ENCODE data around the gene REPS2.
"Not testable (repeated sequence)": the region's sequence is repeated elsewhere in the genome, so short reads cannot be mapped to it uniquely, and the experiment has no call there.

The REPS2 gene

GRCh38 chrX:16946361-16946964 lies at the start of gene REPS2:
TSS of gene REPS2 (plus strand) at chrX:16946658. CDS start at chrX:16946862, 204 bp downstream.
- DNase-seq = peak; percentile 73 to 80

- DNase-seq = no peak
Measured at GRCh38 chrX:16897445-16897844, 49.0 kb upstream of the REPS2 start.

- DNase-seq = no peak
Measured at GRCh38 chrX:16903274-16904022, 43.0 kb upstream of the REPS2 start.

- no peak for DNase-seq
Measured at GRCh38 chrX:16910376-16910775, 36.1 kb upstream of the REPS2 start.

- no peak for DNase-seq
Measured at GRCh38 chrX:16914058-16914457, 32.4 kb upstream of the REPS2 start.

GRCh38 chrX:16916561-16916960 lies 29.9 kb upstream of the REPS2 start:
- no peak for DNase-seq

- no peak for DNase-seq
Measured at GRCh38 chrX:16917120-16917519, 29.3 kb upstream of the REPS2 start.

- DNase-seq = no peak
Measured at GRCh38 chrX:16918979-16919378, 27.5 kb upstream of the REPS2 start.

GRCh38 chrX:16920075-16920474 lies 26.4 kb upstream of the REPS2 start:
- no peak for DNase-seq

GRCh38 chrX:16923157-16923556 lies 23.3 kb upstream of the REPS2 start:
- DNase-seq = no peak

- no peak for DNase-seq
Measured at GRCh38 chrX:16924631-16925480, 21.6 kb upstream of the REPS2 start.

GRCh38 chrX:16930392-16930791 lies 16.1 kb upstream of the REPS2 start:
- DNase-seq = no peak

GRCh38 chrX:16931371-16931770 lies 15.1 kb upstream of the REPS2 start:
- no peak for DNase-seq

- no peak for DNase-seq
Measured at GRCh38 chrX:16931855-16932575, 14.4 kb upstream of the REPS2 start.

- DNase-seq = no peak
Measured at GRCh38 chrX:16934185-16934584, 12.3 kb upstream of the REPS2 start.

GRCh38 chrX:16946971-16947562 lies 609 bp downstream of the REPS2 start:
- DNase-seq = peak; percentile 2

GRCh38 chrX:16950423-16950822 lies 4.0 kb downstream of the REPS2 start:
- DNase-seq = no peak

- no peak for DNase-seq
Measured at GRCh38 chrX:16953606-16954211, 7.3 kb downstream of the REPS2 start.

- no peak for DNase-seq
Measured at GRCh38 chrX:16957751-16958150, 11.3 kb downstream of the REPS2 start.

- DNase-seq = no peak
Measured at GRCh38 chrX:16958356-16958755, 11.9 kb downstream of the REPS2 start.

GRCh38 chrX:16962661-16963060 lies 16.2 kb downstream of the REPS2 start:
- DNase-seq = not testable (repeated sequence)

- DNase-seq = no peak
Measured at GRCh38 chrX:16963216-16963615, 16.8 kb downstream of the REPS2 start.

Data from activated CD4-positive, alpha-beta T cell treated with anti-CD3 and anti-CD28 coated beads for 4 hours (primary cell).